ENCODE results near the gene IQCM.

- TF ChIP-seq GATA3 (IDR thresholded peaks at IDR 0.05; ENCODE audit: low read depth, low read length) (no peak), GATA2 (IDR thresholded peaks at IDR 0.05; ENCODE audit: low read depth, low read length) (no peak)
Measured at GRCh38 chr4:149713031-149713430, 102.6 kb downstream of the IQCM start.
